ENCODE results near the gene CYP46A1. TPM values are rescaled to one million over a fixed set of nuclear protein-coding genes. Genes with fewer than 3 reads are reported as not detected.

The CYP46A1 gene
- total RNA-seq, 1 experiment from 2014 or later, result 0.36 TPM

DNA sequence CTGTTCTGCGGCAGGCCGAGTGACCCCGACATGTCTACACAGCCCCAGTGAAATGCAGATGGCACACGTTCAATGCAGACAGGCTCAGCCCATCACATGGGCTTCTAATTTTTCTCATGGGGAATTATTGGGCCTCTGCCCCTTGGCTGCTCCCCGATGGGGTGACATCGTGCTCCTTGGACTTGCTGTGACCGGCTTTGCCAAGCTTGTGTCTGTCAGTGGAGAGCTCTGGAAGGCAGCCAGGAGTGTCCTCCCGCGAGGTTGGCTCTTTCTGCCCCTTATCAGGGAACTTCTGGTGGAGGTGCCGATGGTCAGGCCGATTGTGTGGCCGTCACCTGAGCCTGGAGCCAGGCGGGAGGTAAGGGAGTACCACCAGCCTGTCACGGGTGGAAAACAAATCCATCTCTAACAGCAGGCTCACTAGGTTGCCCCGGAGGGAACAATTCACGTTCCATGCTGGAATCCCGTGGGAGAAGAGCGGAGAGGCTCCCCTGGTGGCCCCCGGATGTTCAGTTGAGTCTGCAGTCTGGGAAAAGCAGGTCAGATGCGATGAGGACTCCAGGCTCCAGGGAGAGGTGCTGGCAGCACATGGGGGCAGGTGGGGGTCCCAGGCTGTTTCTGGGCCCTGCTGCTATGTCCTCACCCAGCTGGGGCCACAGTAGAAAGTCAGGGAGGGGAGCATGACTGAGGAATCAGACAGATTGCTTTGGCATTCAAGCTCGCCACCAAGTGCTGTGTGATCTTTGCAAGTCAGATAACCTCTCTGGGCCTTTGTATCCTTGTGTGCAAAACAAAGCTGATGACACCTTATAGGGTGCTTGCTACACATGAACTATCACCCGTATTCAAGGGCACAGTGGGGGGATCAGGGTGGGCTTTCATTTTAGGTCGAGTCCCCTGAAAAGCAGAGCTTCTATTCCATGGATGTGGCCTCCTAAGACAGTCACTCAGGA is 65.9 kb downstream of the CYP46A1 start:
- Histone ChIP-seq H3K4me3 (ENCODE audit: low read depth in 2 of 2, low read length in 2 of 2) (no peak overlapping the region), H3K9me3 (ENCODE audit: control insufficient read depth, insufficient read depth, low read depth, low read length) (no peaks in the 10 kb centered on the region), H3K4me1 (ENCODE audit: control insufficient read depth, insufficient read depth, low read length) (peaks cover 37% of the 10 kb centered on the region), H3K36me3 (ENCODE audit: control insufficient read depth, insufficient read depth, low read length) (no peaks in the 10 kb centered on the region), H3K27ac (ENCODE audit: low read length) (no peak overlapping the region), H3K27me3 (ENCODE audit: control insufficient read depth, insufficient read depth, low read length) (no peaks in the 10 kb centered on the region)
- no peak for ATAC-seq
- TF ChIP-seq POLR2AphosphoS5 (IDR thresholded peaks at IDR 0.05; ENCODE audit: low read depth, low read length), result no peak
- TF ChIP-seq, protein P1, sequence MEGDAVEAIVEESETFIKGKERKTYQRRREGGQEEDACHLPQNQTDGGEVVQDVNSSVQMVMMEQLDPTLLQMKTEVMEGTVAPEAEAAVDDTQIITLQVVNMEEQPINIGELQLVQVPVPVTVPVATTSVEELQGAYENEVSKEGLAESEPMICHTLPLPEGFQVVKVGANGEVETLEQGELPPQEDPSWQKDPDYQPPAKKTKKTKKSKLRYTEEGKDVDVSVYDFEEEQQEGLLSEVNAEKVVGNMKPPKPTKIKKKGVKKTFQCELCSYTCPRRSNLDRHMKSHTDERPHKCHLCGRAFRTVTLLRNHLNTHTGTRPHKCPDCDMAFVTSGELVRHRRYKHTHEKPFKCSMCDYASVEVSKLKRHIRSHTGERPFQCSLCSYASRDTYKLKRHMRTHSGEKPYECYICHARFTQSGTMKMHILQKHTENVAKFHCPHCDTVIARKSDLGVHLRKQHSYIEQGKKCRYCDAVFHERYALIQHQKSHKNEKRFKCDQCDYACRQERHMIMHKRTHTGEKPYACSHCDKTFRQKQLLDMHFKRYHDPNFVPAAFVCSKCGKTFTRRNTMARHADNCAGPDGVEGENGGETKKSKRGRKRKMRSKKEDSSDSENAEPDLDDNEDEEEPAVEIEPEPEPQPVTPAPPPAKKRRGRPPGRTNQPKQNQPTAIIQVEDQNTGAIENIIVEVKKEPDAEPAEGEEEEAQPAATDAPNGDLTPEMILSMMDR (IDR thresholded peaks at IDR 0.05), result no peak
- ChIA-PET CTCF (no interaction called here), POLR2A (no interaction called here)
- in situ Hi-C loops (cut with HindIII; ENCODE audit: low pct_unique_long_range_greater_than_20kb, low sequenced_read_pairs), result no loop called here
- intact Hi-C loops (cut with micrococcal nuclease; ENCODE audit: unreplicated experiment), result no loop called here
- DNase-seq (ENCODE audit: low read depth, low spot score), result no peak
- no TSS peak for BruUV-seq (replicated peaks)

DNA sequence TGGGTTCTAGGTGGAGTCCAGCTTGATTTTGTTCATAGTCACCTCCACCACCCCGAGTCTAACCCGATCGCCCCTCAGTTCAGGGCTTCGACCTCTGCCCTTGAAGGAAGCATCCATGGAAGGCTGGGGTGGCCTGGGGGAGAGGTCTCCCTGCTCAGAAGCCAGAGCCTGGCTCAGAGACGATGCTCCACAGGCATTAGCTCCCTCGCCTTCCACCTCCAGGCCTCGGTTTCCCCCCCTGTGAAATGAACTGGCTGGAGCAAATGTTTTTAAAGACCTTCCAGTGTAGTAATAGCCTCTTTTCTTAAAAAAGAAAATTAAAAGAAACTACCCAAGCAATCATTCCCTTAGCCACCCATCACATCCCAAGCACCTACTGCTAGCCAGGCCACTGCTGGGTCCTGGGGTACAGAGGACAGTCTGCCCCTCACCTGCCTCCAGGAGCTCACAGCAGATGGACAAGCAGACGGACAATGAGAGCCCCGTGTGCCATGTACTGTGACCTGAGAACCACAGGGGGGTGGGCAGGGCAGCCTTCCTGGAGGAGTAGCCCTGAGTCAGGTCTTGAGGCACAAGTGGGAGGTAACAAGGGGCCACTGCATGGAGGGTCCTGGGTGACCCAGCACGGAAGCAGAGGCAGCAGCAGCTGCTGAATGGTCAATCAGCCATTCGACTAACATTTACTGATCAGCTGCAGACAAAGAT is 66.8 kb downstream of the CYP46A1 start:
- no TSS peak for BruUV-seq (replicated peaks)
- H3K36me3 ChIP-seq (ENCODE audit: control insufficient read depth, insufficient read depth, low read length), result no peaks in the 10 kb centered on the region
- TF ChIP-seq POLR2AphosphoS5 (IDR thresholded peaks at IDR 0.05; ENCODE audit: low read depth, low read length), result no peak
- TF ChIP-seq, protein P2, sequence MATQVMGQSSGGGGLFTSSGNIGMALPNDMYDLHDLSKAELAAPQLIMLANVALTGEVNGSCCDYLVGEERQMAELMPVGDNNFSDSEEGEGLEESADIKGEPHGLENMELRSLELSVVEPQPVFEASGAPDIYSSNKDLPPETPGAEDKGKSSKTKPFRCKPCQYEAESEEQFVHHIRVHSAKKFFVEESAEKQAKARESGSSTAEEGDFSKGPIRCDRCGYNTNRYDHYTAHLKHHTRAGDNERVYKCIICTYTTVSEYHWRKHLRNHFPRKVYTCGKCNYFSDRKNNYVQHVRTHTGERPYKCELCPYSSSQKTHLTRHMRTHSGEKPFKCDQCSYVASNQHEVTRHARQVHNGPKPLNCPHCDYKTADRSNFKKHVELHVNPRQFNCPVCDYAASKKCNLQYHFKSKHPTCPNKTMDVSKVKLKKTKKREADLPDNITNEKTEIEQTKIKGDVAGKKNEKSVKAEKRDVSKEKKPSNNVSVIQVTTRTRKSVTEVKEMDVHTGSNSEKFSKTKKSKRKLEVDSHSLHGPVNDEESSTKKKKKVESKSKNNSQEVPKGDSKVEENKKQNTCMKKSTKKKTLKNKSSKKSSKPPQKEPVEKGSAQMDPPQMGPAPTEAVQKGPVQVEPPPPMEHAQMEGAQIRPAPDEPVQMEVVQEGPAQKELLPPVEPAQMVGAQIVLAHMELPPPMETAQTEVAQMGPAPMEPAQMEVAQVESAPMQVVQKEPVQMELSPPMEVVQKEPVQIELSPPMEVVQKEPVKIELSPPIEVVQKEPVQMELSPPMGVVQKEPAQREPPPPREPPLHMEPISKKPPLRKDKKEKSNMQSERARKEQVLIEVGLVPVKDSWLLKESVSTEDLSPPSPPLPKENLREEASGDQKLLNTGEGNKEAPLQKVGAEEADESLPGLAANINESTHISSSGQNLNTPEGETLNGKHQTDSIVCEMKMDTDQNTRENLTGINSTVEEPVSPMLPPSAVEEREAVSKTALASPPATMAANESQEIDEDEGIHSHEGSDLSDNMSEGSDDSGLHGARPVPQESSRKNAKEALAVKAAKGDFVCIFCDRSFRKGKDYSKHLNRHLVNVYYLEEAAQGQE (IDR thresholded peaks at IDR 0.05; ENCODE audit: insufficient read depth in 1 of 2, low read depth in 2 of 2, low read length in 1 of 2), result no peak
- no peak for TF ChIP-seq SIN3A (IDR thresholded peaks at IDR 0.05; ENCODE audit: borderline replicate concordance, insufficient read depth, low read depth, low read length)
- TF ChIP-seq, protein P1 (IDR thresholded peaks at IDR 0.05), result no peak
- TF ChIP-seq TCF7L2 (IDR thresholded peaks at IDR 0.05; ENCODE audit: low read depth, low read length), result no peak
- peaks cover 45% of the 10 kb centered on the region for H3K4me1 ChIP-seq (ENCODE audit: control insufficient read depth, insufficient read depth, low read length)
- no peaks in the 10 kb centered on the region for H3K27me3 ChIP-seq (ENCODE audit: control insufficient read depth, insufficient read depth, low read length)
- no peak overlapping the region for H3K4me3 ChIP-seq (ENCODE audit: low read depth in 2 of 2, low read length in 2 of 2)
- ChIA-PET POLR2A (no interaction called here), CTCF (no interaction called here)
- no peak for ATAC-seq
- DNase-seq (ENCODE audit: low read depth, low spot score), result no peak
- in situ Hi-C loops (cut with HindIII; ENCODE audit: low pct_unique_long_range_greater_than_20kb, low sequenced_read_pairs) (no loop called here), intact Hi-C loops (cut with micrococcal nuclease; ENCODE audit: unreplicated experiment) (no loop called here)
- H3K9me3 ChIP-seq (ENCODE audit: control insufficient read depth, insufficient read depth, low read depth, low read length), result no peaks in the 10 kb centered on the region
- no peak overlapping the region for H3K27ac ChIP-seq (ENCODE audit: low read length)

Data from Panc1 (cell line).